SIG-M5 treated with dmso at 0.1 percent for 504 hours (cell line): ENCODE results near the gene B3GNT7.
"Not testable (repeated sequence)": the region's sequence is repeated elsewhere in the genome, so short reads cannot be mapped to it uniquely, and the experiment has no call there.

Experiments
- DNase-seq: peaks from one replicate; lab custom pipeline; 2025; ENCODE audit not compliant: unreplicated experiment; lab: John Stamatoyannopoulos, UW

Gene B3GNT7

DNA sequence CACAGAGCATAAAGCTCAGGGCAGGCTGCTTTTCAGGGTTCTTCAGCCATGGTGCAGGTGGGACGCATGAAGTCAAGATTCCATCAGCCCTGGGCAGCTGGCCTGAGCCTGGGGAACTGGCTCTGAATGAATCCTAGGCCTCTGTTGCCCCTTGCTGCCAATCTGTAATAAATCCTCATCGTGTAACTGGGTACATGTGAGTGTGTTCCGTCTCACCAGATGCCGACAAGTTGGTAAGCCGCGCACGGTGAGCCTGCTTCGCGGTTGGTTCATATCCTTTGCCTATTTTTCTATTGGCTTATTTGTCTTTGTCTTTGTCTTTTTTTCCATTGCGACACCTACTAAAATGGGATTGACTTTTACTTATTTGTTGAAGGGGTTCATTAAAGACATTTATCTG is 27.7 kb downstream of the B3GNT7 start:
- DNase-seq: no peak

- DNase-seq: no peak
Measured at GRCh38 chr2:231425291-231425810, 29.8 kb downstream of the B3GNT7 start.

DNA sequence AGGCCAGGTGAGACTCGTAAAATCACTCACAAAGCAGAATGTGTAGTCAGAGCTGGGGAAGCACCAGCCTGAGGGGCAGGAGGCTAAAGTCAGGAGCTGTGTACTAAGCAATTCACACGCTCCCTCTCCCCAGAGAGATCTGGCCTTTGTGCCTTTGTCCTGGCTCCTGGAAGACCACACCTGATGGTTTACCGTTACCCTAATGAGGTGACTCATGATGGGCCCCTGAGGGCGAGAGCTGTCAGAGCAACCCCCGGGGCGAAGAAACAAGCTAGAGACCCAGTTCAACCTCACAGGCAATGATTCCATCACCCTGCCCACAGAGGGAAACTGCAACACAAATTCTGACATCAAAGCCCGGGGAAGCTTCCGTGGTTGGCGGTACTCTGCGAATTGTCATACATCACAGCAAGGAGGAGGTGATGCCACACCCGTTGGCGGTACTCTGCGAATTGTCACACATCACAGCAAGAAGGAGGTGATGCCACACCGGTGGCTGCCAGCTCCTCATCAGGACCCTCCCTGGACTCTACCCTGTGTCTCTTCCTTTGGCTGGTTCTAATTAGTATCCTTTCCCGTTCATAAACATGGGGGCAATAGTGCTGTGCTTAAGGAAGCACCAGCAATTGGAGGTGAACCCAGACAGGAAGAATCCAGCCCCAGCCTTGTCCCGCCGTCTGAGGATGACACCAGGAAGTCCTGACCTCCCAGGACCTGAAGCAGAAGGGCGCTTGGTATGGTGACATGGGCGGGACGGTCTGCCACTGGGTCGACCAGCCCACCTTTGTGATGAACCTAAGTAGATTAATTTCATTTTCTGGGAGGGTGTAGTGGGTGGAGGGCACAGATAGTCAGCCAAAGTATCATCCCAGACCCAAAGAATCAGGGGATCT is 30.5 kb downstream of the B3GNT7 start:
- DNase-seq: no peak

DNA sequence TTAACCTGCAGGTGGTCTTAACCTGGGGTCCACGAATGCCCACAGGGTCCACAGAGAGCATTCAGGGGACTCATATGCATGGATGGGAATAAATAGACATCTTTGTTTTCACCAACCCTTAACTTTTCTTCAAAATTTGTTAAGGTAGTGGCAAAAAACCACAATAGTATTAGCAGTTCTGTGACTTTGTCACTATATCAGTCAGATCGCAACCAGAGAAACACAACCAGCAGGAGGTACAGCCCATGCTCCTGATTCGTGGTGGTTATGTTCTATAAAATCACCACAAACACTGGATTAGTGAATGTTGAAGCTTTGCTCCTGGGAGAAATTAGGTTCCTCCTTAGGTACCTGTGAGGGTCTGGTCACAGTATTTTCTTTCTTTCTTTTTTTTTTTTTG is 31.6 kb downstream of the B3GNT7 start:
- no peak for DNase-seq

- DNase-seq: no peak
Measured at GRCh38 chr2:231429152-231429551, 33.6 kb downstream of the B3GNT7 start.

- no peak for DNase-seq
Measured at GRCh38 chr2:231429901-231430300, 34.4 kb downstream of the B3GNT7 start.

- not testable (repeated sequence) for DNase-seq
Measured at GRCh38 chr2:231430437-231430836, 34.9 kb downstream of the B3GNT7 start.

DNA sequence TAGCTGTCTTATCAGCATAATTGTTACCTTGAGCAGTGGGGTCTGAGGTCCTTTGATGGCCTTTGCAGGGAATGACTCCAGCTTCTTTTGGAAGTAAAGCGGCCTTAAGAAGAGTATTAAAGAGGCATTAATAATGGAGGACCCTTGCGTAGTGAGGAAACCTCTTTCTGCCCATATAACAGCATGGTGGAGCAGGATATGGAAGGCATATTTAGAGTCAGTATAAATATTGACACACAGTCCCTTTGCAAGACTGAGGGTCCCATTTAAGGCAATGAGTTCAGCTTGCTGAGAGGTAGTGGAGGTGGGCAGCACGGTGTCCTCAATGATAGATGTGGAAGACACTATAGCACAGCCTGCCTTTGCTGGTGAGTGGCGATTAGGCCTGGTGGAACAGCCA is 36.1 kb downstream of the B3GNT7 start:
- DNase-seq: no peak

DNA sequence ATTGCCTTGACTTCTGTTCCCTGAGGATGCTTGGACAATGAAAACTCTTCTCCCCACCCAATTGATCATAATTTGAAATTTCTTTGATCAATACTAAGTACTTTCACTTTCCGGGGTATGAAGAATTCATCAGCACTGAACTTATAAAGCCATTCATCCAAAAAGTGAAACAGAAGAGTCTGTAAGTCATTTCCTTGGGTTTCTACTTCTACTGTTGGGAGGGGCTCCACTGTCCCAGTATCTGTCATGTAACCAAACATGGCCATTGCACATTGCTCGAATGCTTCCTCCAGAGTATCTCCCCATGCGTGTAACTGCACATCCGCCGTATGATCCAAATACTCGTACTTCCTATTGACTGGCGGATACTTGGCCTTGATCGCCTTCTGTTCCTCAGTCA is 38.5 kb downstream of the B3GNT7 start:
- no peak for DNase-seq

DNA sequence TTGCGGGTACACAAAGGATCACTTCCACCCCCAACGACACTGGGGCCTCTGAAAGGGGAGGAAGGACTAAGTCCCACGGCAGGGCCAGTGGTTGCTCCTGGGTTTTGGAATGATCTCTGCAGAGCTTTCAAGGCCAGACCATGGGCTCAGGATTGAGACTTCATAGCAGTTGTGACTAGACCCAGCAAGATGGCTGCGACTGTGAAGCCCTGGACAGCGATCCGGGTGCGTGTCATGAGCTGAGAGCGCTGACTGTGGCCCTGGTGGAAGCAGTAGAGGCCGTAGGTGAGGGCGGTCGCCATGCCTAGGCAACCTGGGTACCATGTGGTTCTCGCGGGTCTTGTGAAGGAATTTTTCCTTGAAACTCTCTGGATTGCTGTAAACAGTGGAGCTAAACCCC is 41.4 kb downstream of the B3GNT7 start:
- DNase-seq: no peak

DNA sequence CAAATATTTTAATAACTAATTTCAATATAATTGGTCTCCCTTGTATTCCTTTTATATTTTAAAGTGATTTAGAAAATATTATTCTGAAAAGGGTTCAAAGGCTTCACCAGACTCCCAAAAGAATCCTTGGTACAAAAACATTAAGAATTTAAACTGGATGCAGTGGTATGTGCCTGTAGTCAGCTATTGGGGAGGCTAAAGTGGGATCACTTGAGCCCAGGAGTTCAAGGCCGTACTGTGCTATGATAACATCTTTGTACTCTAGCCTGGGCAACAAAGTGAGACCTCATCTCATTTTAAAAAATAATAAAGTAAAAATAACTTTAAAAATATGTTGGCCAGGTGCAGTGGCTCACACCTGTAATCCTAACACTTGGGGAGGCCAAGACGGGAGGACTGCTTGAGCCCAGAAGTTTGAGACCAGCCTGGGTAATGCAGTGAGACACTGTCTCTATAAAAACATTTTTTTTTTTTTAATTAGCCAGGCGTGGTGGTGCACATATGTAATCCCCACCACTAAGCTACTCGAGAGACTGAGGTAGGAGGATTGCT is 54.1 kb downstream of the B3GNT7 start:
- no peak for DNase-seq

- DNase-seq: no peak
Measured at GRCh38 chr2:231450548-231450989, 55.1 kb downstream of the B3GNT7 start.
